HG03280 (cell line): ENCODE data around the gene RFX1.
"Not testable (repeated sequence)": the region's sequence is repeated elsewhere in the genome, so short reads cannot be mapped to it uniquely, and the experiment has no call there.

Experiments
- ATAC-seq: cut with Tn5 transposase; IDR thresholded peaks from one replicate; pipeline ENCODE4 v1.9.1; 2021; ENCODE audit warnings: mild to moderate bottlenecking, moderate library complexity; ENCODE audit not compliant: unreplicated experiment

Gene RFX1

DNA sequence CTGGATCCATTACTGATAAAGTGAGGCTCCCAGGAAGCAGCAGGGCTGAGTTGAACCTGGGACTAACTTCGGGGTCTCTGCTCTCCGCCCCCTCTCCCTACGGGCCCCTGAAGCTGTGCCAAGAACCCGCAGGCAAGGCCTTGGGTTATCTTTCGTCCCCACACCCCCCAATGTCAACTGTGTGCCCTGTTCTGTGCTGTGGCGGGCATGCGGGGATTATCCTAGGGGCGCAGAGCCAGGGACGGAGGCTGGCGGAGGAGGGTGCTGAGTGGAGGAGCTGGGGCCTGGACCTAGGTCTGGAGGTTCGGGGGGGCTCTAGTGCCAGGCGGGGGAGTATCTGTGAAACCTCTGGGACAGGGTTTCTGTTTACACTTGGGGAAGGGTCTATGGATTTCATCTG lies 26.4 kb downstream of the RFX1 start:
- ATAC-seq: no peak

DNA sequence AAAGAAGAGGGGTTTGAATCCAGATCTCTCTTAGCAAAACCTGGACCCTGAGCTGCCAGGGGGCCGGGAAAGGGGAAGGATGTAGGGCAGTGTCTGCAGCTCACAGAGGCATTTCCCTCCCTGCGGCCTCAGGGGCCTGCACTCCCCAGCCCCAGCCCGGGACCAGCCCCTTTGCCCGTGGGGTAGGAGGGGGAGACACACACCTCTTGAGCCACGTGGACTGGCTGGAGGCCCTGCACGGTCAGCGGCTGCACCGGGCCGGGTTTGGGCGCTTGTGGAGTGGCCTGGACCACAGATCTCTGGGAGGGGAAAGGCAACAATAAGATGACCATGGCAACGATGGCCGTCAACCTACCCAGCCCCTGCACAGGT lies 26.9 kb downstream of the RFX1 start:
- no peak for ATAC-seq

GRCh38 chr19:13978351-13979243 lies 27.5 kb downstream of the RFX1 start:
- no peak for ATAC-seq

DNA sequence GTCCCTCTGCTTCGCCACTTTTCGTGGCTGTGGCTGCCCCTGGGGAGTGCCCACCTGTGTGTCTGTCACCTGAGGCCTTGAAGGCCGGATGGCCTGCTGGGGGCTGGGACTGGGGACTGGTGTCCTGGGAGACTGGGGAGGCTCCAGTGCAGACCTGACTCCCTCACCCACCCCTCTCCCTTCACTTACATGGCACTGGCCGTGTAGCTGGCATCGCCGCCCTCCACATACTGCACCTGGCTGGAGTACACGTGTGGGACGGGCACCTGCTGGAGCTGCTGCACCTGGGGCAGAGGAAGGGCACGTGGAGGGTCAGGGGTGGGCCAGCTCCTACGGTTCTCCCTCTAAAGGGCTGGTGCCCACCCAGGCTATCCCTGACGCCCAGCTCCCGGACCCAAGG lies 28.3 kb downstream of the RFX1 start:
- no peak for ATAC-seq

- ATAC-seq: no peak
These were observed 29.7 kb downstream of the RFX1 start for GRCh38 chr19:13976446-13976845.

GRCh38 chr19:13975870-13976269 lies 30.2 kb downstream of the RFX1 start:
- ATAC-seq: no peak

- no peak for ATAC-seq
These were observed 32.0 kb downstream of the RFX1 start for GRCh38 chr19:13974073-13974472.

DNA sequence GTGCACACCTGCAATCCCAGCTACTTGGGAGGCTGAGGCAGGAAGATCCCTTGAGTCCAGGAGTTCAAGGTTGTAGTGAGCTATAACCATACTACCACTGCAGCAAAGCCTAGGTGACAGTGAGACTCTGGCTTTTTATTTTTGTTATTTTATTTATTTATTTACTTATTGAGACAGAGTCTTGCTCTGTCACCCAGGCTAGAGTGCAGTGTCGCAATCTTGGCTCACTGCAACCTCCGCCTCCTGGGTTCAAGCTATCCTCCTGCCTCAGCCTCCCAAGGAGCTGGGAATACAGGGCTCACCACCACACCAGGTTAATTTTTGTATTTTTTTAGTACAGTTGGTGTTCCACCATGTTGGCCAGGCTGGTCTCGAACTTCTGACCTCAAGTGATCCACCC lies 32.6 kb downstream of the RFX1 start:
- not testable (repeated sequence) for ATAC-seq

DNA sequence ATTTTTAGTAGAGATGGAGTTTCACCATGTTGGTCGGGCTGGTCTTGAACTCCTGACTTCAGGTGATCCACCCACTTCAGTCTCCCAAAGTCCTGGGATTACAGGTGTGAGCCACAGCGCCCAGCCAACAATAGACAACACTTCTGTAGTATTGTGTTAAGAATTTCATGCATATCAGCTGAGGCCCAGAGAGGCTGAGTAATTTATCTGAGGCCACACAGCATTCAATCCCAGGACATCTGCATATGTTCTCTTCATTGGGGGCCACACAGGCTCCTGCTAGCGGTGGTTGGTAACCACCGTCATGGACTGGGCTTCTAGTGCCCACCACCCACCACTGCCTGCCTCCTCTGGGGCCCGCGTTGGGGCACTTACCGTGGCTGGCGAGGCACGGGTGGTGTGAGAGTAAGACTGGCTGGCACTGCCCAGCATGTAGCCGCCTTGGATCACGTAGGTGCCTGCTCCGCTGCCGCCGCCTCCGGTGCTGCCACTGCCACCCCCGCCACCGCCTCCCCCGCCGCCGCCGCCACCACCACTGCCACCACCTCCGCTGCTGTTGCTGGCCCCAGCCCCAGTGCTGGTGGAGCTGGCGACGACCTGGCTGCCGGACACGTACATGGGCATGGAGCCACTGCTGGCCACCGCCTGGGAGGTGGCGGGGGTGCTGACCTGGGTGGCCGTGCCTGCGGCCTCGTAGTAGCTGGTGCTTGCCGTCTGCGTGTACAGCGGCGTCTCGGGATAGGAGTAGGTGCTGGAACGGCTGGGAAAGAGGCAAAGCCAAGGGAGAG lies 33.6 kb downstream of the RFX1 start:
- no peak for ATAC-seq

DNA sequence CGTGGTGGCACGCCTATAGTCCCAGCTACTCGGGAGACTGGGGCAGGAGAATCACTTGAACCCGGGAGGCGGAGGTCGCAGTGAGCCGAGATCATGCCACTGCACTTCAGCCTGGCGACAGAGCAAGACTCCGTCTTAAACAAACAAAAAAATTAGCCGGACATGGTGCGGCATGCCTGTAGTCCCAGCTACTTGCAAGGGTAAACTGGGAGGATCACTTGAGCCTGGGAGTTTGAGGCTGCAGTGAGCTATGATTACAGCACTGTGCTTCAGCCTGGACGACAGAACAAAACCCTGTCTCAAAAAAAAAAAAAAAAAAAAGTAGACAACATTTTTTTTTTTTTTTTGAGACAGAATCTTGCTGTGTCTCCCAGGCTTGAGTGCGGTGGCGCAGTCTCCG lies 34.3 kb downstream of the RFX1 start:
- ATAC-seq: not testable (repeated sequence)

DNA sequence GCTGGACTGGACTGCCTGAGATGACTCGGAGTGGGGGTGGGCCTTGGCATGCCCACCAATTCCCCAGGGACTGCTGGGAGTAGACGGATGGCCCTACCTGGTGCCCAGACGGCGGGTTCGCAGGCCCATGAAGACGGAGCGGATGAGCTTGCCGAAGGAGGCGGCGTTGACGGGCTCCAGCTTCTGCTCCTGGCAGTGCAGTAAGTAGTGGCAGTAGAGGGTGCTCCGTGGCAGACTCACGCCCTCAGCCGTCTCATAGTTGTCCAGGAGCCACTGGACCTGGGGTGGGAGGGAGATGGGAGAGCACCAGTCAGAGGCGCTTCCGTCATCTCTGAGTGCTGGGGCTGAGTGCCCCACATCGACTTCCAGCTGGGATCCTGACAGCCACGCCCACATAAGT lies 36.2 kb downstream of the RFX1 start:
- no peak for ATAC-seq

DNA sequence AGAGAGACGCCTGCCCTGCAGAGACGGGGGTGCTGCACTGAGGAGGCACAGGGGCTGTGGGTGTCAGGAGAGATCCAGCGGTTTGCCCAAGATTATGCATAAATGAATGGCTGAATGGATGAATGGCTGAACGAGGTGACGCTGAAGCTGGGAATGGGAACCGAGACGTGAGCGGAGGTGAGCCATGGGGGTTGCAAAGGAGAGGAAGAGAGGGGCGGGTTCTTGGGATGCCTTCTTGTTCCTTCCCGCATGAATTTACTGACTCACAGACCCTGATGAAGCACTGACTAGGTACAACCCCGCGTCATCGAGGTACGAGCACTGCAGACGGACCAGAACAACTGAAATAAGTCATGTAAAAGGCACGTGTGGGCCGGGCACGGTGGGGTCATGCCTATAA lies 37.1 kb downstream of the RFX1 start:
- ATAC-seq: no peak

DNA sequence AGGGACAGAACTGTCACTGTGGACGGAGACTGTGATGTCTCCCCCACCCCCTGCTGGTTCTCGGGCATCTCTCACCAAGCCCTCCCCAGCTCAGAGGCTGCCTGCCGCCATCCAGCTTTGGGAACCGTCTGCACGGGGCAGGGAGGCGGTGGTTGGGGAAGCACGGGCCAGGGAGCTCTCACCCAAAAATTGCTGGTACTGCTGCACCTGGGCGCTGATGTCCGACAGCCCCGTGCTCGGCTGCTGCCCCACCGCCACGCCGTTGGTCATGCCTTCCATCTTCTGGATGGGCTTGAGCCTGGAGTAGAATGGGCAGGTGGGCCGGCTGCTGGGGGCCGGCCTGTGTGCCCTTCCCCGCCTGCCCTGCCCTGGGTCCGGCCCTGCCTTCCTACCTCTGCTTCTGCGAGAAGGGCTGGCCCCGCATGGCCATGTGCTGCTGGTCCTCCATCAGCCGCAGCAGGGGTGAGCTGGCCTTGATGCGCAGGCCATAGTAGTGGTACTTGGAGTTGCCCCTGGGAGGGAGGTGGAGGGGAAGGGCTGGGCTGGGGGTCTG lies 37.7 kb downstream of the RFX1 start:
- no peak for ATAC-seq

GRCh38 chr19:13967206-13967605 lies 38.9 kb downstream of the RFX1 start:
- not testable (repeated sequence) for ATAC-seq

DNA sequence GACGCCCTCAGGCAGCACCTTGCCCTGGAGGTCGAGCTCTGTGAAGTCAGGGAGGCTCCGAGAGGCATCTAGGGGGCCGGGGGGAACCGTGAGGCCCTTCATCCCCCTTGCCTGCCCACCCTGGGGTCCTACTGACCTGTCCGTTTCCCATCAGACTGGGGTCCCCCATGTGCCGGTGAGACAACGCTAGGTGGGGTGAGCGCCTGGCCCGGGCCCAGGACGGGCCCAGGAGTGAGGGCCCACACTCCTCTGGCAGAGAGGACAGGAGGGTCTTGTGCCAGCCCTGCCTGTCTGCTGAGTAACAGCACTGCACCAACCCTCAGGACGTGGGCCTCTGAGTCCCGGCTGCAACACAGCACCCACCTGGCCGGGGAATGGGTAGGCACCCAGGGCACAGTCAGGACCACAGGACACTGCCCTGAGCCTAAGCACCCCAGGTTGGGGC lies 39.4 kb downstream of the RFX1 start:
- ATAC-seq: no peak

- ATAC-seq: no peak
These were observed 40.0 kb downstream of the RFX1 start for GRCh38 chr19:13965926-13966683.

DNA sequence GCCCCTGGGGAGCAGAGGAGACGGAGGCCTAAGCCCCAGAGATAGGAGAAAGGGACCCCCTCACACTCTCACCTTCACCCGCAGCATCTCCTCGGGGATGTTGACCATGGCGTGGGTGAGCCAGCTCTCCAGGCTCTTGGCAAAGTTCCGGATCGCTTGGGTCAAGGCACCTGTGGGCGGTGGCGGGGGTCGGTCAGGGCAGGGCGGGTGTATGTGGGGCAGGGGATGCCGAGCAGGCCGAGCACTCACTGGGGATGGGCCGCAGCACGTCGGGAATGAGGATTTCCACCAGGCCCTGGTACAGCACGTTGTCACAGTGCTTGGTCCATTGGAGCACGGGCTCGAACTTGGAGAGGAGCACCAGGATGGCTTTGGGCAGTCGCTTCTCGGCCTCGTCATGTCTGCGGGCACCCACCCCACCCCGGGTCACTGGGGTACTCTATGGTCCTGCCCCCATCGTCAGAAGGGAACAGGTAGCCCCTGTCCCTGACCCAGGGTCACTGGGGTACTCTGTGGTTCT lies 40.7 kb downstream of the RFX1 start:
- no peak for ATAC-seq

- no peak for ATAC-seq
These were observed 41.3 kb downstream of the RFX1 start for GRCh38 chr19:13964776-13965175.

DNA sequence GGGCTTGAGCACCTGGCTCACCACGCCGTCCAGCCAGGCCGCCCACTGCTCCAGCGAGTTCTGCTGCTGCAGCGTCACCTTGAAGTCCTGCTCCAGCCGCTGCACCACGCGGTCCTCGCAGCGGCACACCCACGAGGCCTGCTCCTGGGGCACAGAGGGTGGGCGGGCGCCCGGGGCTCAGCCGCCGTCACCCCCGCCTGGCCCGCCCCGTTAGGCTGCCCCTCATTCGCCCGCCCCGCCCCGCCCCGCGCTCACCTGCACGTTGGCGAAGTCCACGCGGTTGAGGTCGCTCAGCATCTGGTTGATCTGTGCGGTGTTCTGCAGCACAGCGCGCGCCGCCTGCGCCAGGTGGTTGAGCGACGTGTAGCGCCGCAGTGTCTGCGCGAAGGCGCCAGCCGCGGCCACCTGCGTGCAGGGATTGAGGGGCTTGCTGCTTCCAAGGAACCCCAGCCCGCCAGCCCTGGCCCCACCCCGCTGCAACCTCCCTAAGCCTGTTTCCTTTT lies 42.5 kb downstream of the RFX1 start:
- ATAC-seq: no peak

- ATAC-seq: no peak
These were observed 43.2 kb downstream of the RFX1 start for GRCh38 chr19:13962699-13963602.
